ENCODE results near the gene MAP3K13.
A peak's percentile ranks its signal among the peaks of the same experiment; 100 is the strongest.
"Not testable (repeated sequence)": the region's sequence is repeated elsewhere in the genome, so short reads cannot be mapped to it uniquely, and the experiment has no call there.

The MAP3K13 gene

GRCh38 chr3:185460719-185461350, 97.9 kb downstream of the MAP3K13 start:
- DNase-seq, result no peak

DNA sequence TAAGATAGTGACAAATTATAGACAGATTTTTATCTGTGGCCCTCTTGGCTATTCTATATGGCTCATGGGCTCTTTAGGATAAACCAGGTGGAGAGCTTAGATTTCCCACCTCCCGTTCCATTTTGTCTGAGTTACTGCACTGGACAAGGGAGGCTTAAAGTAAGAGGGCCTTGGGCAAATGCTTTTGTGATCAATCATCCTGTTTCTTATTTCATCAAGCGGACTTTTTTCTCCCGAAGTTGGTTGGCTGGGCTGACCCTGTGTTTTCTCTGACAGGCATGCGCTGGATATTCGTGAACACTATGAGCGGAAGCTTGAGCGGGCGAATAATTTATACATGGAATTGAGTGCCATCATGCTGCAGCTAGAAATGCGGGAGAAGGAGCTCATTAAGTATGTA, 102.5 kb downstream of the MAP3K13 start:
- DNase-seq, result no peak

GRCh38 chr3:185466123-185466522, 103.2 kb downstream of the MAP3K13 start:
- not testable (repeated sequence) for DNase-seq

- no peak for DNase-seq
Observed at GRCh38 chr3:185469542-185469941, 106.6 kb downstream of the MAP3K13 start.

- no peak for DNase-seq
Observed at GRCh38 chr3:185470323-185470722, 107.4 kb downstream of the MAP3K13 start.

DNA sequence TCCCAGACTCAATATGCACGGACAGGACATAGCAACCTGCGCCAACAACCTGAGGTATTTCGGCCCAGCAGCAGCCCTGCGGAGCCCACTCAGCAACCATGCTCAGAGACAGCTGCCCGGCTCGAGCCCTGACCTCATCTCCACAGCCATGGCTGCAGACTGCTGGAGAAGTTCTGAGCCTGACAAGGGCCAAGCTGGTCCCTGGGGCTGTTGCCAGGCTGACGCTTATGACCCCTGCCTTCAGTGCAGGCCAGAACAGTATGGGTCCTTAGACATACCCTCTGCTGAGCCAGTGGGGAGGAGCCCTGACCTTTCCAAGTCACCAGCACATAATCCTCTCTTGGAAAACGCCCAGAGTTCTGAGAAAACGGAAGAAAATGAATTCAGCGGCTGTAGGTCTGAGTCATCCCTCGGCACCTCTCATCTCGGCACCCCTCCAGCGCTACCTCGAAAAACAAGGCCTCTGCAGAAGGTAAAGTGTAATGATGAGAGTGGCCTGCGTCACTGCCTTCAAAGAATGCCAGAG, 110.4 kb downstream of the MAP3K13 start:
- DNase-seq, result peak; percentile 33

GRCh38 chr3:185474922-185475321, 112.0 kb downstream of the MAP3K13 start:
- not testable (repeated sequence) for DNase-seq

DNA sequence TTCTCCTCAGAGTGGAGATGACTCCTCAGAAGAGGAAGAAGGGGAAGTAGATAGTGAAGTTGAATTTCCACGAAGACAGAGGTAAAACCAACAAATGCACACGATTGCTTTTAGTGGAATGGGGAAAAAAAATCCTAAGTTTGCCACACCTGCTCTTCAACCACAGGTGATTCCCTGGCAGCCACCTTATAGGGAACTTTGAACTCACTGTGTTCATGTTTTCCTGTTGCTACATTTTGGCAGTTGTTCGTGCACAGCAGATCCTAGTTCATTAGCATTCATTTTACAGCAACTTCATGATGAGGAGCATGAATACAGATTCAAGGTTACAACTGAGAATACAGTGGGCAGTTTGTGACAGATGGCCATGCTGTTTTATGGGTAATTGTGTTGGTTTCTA, 114.4 kb downstream of the MAP3K13 start:
- DNase-seq, result no peak

GRCh38 chr3:185479373-185479945, 116.5 kb downstream of the MAP3K13 start:
- DNase-seq, result no peak

- no peak for DNase-seq
Observed at GRCh38 chr3:185484296-185484695, 121.4 kb downstream of the MAP3K13 start.

GRCh38 chr3:185486394-185486793, 123.5 kb downstream of the MAP3K13 start:
- no peak for DNase-seq

DNA sequence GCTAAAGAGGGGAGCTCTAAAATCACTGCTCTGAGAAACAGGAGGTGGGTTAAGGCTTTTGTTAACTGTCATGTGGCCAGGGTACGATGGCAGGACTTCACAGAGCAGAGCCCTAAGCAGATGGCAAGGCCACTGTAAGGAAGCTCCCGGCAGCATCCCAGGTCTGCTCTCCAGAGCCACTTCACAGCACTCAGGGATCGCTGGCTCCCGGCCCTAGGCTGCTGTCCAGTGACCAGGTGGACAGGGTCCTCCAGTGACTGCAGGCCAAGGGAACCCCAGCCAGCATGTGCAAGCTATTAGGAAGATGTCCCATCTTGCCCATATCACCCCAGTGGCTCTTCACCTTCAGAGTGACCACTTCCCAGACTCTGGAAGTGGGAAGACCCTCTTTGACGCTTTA, 125.5 kb downstream of the MAP3K13 start:
- no peak for DNase-seq

- DNase-seq, result no peak
Observed at GRCh38 chr3:185489462-185489861, 126.5 kb downstream of the MAP3K13 start.

DNA sequence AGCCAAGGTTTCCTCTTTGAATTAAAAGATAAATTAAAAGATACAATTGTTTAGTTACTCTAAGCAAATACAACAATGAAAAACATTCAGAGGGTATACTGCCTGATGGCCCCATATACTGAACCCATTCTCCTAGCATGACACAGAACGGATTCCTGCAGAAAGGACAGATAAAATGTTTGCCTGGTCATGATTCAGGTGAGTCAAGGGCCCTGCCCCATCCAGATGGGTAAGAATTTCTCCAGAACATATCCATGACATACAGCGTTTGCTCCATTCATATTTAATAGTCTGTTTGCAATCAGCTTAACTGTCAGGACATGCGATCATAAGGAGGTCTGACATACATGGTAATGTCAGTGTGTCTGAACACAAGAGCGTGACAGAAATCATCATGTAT, 127.3 kb downstream of the MAP3K13 start:
- DNase-seq, result no peak

DNA sequence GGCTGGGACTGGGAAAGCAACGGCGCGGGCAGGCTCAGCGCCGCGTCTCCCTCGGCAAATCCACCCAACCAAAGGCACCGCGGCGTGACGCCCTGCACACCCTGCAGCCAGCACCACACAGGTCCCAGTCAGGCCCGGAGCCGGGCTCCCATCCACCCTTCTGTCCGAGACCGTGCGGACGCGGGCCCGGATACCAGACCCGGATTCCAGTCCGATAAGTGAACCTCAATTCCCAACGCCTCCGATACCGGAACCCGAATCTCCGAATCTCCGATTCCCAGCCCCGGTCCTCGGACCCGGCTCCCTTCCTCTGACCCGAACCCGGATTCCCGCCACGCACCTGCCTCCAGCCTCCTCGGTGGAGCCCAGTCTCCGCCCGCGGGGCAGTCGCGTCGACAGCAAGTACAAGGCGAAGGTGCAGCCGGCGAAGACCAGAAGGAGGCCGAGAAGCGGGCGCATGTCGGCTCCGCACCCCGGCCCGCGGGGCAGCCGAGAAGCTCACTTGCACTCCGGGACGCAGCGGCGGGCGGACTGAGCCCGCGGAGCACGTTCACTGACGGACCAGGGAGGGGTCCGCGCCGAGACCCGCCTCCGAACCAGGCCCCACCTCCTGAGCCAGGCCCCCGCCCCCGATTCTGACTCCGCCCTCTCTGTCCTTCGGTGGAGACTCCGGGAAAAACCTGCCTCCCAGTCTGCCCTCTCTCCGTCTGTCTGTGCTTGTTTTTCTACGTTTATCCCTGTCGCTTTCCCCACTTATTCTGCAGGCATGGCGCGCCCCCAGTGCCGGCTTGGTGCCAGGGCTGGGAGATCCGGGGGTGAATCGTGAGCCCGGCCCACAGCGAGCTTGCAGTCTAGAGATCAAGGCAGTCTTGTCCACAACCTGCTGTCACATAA, 135.8 kb downstream of the MAP3K13 start, which contains the start of gene TMEM41A:
Gene TMEM41A (minus strand): TSS at position 533 of the 894 bp plus-strand sequence. CDS start 74 bp downstream, at position 459.
- DNase-seq, result peak; percentile 96

GRCh38 chr3:185502987-185503386, 140.1 kb downstream of the MAP3K13 start:
- DNase-seq, result no peak

- DNase-seq, result no peak
Observed at GRCh38 chr3:185503521-185503920, 140.6 kb downstream of the MAP3K13 start.

DNA sequence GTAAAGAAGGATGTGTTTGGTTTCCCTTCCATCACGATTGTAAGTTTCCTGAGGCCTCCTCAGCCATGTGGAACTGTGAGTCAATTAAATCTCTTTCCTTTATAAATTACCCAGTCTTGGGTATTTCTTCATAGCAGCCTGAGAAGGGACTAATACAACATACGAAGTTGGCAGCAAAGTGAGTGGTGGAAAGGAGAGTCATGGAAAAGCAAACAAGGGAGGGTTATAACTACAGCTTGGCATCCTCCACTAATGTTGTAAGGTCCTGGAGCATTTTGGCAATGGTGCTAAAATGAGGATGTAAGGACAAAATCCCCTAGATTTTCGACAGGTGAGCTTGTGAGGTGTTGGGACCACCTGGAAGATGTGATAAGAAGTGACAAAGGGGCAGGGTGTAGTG, 141.7 kb downstream of the MAP3K13 start:
- DNase-seq, result no peak

- no peak for DNase-seq
Observed at GRCh38 chr3:185507883-185508282, 144.9 kb downstream of the MAP3K13 start.

GRCh38 chr3:185508335-185508991, 145.5 kb downstream of the MAP3K13 start:
- no peak for DNase-seq

- DNase-seq, result no peak
Observed at GRCh38 chr3:185511711-185512110, 148.8 kb downstream of the MAP3K13 start.

DNA sequence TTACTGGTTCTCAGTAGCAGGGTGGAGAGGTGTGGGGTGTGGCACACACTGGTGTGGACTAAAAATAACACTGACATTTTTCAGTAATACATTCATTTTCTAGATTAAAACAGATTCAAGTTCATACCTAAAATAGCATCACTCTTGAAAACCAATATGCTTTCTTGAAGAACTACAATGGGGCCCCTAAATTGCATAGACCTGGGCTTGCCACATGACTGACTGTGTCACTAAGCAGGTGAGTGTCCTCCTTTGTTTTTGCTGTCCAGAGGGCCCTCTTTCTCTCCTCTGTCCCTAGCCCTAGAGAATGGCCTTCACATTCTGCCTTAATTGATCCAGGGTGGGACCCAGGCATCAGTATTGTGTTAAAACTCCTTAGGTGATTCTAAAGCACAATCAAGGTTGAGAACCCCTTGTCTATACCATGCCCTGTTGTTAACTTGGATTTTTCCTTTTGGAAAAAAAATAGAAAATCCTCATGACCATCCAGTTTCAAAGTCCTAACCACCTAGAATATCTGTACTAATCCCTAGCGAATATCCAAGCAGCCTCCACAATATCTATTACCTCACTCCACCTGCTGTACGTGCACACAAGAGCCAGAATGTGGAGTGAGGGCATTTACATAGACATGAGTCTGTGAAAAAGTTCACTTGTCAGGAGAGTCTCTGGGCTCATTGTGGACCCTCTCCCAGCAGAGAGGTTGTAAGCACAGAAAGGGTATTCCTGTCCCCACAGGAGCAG, 154.6 kb downstream of the MAP3K13 start:
- DNase-seq, result no peak
